Activated CD4-positive, alpha-beta T cell treated with anti-CD3 and anti-CD28 coated beads for 1 hour (primary cell): ENCODE measurements around the gene CPSF3.
"Not testable (repeated sequence)": the region's sequence is repeated elsewhere in the genome, so short reads cannot be mapped to it uniquely, and the experiment has no call there.

Source experiments
- DNase-seq: peaks from one replicate; pipeline ENCODE4 v3.0.0-alpha.2; 2020

CPSF3 gene

GRCh38 chr2:9397201-9397600, 26.3 kb upstream of the CPSF3 start:
- no peak for DNase-seq

- DNase-seq: not testable (repeated sequence)
Observed at GRCh38 chr2:9398251-9398650, 25.2 kb upstream of the CPSF3 start.

GRCh38 chr2:9398881-9399780, 24.3 kb upstream of the CPSF3 start:
- no peak for DNase-seq

GRCh38 chr2:9400268-9401058, 23.0 kb upstream of the CPSF3 start:
- no peak for DNase-seq

GRCh38 chr2:9401059-9401547, 22.4 kb upstream of the CPSF3 start:
- no peak for DNase-seq

- DNase-seq: no peak
Observed at GRCh38 chr2:9401646-9402371, 21.6 kb upstream of the CPSF3 start.

GRCh38 chr2:9403924-9404323, 19.5 kb upstream of the CPSF3 start:
- DNase-seq: no peak

- DNase-seq: no peak
Observed at GRCh38 chr2:9404451-9404850, 19.0 kb upstream of the CPSF3 start.

- no peak for DNase-seq
Observed at GRCh38 chr2:9405636-9406035, 17.8 kb upstream of the CPSF3 start.

GRCh38 chr2:9406529-9407362, 16.7 kb upstream of the CPSF3 start:
- no peak for DNase-seq

GRCh38 chr2:9407363-9407811, 16.1 kb upstream of the CPSF3 start:
- no peak for DNase-seq

GRCh38 chr2:9408641-9409151, 14.8 kb upstream of the CPSF3 start:
- DNase-seq: no peak

GRCh38 chr2:9410108-9410507, 13.3 kb upstream of the CPSF3 start:
- DNase-seq: no peak

- DNase-seq: no peak
Observed at GRCh38 chr2:9412781-9413180, 10.7 kb upstream of the CPSF3 start.

- DNase-seq: no peak
Observed at GRCh38 chr2:9415516-9416169, 7.8 kb upstream of the CPSF3 start.

- DNase-seq: no peak
Observed at GRCh38 chr2:9416267-9416961, 7.0 kb upstream of the CPSF3 start.

GRCh38 chr2:9416962-9417316, 6.5 kb upstream of the CPSF3 start:
- no peak for DNase-seq

- no peak for DNase-seq
Observed at GRCh38 chr2:9417725-9418124, 5.7 kb upstream of the CPSF3 start.

- DNase-seq: no peak
Observed at GRCh38 chr2:9418746-9419145, 4.7 kb upstream of the CPSF3 start.

- no peak for DNase-seq
Observed at GRCh38 chr2:9419541-9419940, 3.9 kb upstream of the CPSF3 start.

- DNase-seq: no peak
Observed at GRCh38 chr2:9420495-9420894, 3.0 kb upstream of the CPSF3 start.
